ENCODE data around the gene WIPF2.
"Not testable (repeated sequence)": the region's sequence is repeated elsewhere in the genome, so short reads cannot be mapped to it uniquely, and the experiment has no call there.

The WIPF2 gene

DNA sequence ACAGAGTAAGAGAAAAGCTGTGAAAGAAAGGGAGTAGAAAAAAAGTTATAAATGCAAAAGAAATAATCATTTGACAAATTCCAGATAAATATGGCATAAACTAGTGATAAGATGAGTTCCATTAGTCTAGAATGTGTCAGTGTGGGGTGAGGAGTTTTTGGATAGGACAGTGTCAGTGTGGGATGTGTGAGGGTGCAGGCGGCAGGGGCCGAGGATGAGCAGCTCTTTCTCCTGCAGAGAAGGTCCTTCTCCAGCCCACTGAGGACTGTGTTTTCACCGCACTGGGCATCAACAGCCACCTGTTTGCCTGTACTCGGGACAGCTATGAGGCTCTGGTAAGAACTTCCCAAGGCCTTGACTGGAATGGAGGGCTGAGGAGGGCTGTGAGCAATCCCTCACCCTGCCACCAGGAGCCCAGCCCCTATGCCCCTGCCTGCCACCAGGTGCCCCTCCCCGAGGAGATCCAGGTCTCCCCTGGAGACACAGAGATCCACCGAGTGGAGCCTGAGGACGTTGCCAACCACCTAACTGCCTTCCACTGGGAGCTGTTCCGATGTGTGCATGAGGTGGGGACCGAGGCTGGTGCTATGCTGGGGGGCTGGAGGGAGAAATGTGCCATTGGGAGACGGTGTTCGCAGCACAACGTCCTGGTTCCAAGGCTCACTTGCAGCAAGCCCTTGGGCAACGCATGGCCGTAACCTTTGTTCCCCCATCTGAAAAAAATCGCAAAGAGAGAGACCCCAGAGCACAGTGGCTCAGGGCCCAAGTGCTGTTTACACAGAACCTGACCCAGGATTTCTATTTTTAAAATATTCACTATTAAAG lies 28.7 kb upstream of the WIPF2 start:
- peak; percentile 30 for DNase-seq (ENCODE audit: low read depth, low spot score)
- no peak overlapping the region for H3K4me3 ChIP-seq (ENCODE audit: low read length)

GRCh38 chr17:40191237-40192208 lies 27.6 kb upstream of the WIPF2 start:
- peak overlapping the region; percentile 56 for H3K4me3 ChIP-seq (ENCODE audit: low read length)
- DNase-seq (ENCODE audit: low read depth, low spot score): peak; percentile 43

- no peak overlapping the region for H3K4me3 ChIP-seq (ENCODE audit: low read length)
- DNase-seq (ENCODE audit: low read depth, low spot score): no peak
Observed at GRCh38 chr17:40192961-40193360, 26.1 kb upstream of the WIPF2 start.

DNA sequence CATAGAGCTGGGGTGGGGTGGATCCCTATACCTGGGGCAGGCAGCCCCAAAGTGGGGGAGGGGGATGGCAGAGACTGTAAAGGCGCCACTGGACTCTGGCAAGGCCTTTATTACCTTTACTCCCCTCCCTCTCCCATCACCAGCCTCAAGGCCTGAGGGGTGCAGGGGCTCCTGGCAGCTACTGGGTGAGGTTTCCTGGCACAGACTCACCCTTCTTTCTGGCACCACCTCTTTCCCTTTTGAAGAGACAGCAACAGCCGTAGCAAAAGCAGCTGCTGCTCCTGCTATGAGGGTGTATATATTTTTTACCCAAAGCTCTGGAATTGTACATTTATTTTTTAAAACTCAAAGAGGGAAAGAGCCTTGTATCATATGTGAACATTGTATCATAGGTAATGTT lies 24.3 kb upstream of the WIPF2 start:
- H3K4me3 ChIP-seq (ENCODE audit: low read length): no peak overlapping the region
- DNase-seq (ENCODE audit: low read depth, low spot score): no peak

- DNase-seq (ENCODE audit: low read depth, low spot score): no peak
- H3K4me3 ChIP-seq (ENCODE audit: low read length): no peak overlapping the region
Observed at GRCh38 chr17:40197550-40197949, 21.6 kb upstream of the WIPF2 start.

- DNase-seq (ENCODE audit: low read depth, low spot score); H3K4me3 ChIP-seq (ENCODE audit: low read length): not testable (repeated sequence)
Observed at GRCh38 chr17:40197965-40198456, 21.1 kb upstream of the WIPF2 start.

GRCh38 chr17:40198576-40198975 lies 20.5 kb upstream of the WIPF2 start:
- DNase-seq (ENCODE audit: low read depth, low spot score): no peak
- no peak overlapping the region for H3K4me3 ChIP-seq (ENCODE audit: low read length)

DNA sequence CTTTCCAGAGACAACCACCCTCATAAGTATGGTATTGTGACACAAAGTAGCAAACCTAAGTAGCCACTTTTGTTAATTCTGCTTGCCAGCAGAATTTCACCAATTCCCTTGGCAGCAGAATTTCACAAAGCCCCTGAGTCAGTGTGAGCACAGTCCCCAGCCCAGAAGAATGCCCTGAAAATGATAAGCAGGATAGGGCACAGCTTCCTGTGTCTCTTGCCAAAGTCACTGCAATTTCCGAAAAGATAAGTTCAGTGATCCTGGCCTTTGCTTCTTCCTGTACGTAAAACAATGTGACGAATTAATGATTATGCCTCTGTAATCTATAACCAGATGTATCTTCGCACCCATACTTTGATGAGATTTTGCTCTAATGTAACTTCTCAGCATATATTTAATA lies 16.0 kb upstream of the WIPF2 start:
- no peak for DNase-seq (ENCODE audit: low read depth, low spot score)
- no peak overlapping the region for H3K4me3 ChIP-seq (ENCODE audit: low read length)

- DNase-seq (ENCODE audit: low read depth, low spot score); H3K4me3 ChIP-seq (ENCODE audit: low read length): not testable (repeated sequence)
Observed at GRCh38 chr17:40206193-40206592, 12.9 kb upstream of the WIPF2 start.

- H3K4me3 ChIP-seq (ENCODE audit: low read length): no peak overlapping the region
- no peak for DNase-seq (ENCODE audit: low read depth, low spot score)
Observed at GRCh38 chr17:40209404-40210093, 9.6 kb upstream of the WIPF2 start.

DNA sequence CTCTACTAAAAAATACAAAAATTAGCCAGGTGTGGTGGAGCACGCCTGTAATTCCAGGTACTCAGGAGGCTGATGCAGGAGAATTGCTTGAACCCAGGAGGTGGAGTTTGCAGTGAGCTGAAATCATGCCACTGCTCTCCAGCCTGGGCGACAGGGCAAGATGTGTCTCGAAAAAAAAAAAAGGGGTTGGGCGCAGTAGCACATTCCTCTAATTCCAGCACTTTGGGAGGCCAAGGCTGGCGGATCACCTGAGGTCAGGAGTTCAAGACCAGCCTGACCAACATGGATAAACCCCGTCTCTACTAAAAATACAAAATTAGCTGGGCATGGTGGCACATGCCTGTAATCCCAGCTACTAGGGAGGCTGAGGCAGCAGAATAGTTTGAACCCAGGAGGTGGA lies 5.2 kb upstream of the WIPF2 start:
- not testable (repeated sequence) for DNase-seq (ENCODE audit: low read depth, low spot score); H3K4me3 ChIP-seq (ENCODE audit: low read length)

- H3K4me3 ChIP-seq (ENCODE audit: low read length): no peak overlapping the region
- DNase-seq (ENCODE audit: low read depth, low spot score): no peak
Observed at GRCh38 chr17:40218006-40218739, 931 bp upstream of the WIPF2 start.

DNA sequence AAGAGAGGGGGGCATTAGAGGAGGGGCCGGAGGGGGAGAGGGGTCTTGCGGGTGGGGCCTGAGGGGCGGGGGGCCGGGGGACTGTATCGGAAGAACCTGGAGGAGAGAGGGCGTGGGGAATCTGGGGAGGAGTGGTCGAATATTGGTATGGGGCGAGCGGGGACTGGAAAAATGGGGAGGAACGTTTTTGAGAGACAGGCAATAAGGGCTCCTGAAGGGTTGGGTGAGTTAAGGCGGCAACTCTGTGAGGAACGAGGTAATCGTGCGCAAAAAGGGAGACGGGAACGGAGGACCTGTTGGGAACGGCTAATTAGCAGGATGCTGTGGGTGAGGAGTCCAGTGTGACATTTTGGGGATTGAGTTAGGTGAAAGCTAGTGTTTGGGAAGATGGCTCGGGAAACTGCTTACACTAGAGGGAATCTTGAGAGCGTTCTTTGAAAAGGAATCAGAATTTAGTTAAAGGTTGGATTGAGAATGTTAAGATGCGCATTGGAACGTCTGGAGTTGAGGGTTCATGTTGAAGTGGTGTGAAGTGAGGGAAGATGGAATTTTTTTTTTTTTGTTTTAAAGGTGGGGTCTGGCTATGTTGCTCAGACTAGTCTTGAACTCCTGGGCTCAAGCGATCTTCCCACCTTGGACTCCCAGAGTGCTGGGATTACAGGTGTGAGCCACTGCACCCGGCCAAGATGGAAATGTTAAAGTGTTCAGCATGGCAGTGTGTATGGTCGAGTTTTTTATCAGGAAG lies 662 bp downstream of the WIPF2 start:
- H3K4me3 ChIP-seq (ENCODE audit: low read length): peak overlapping the region; percentile 76
- DNase-seq (ENCODE audit: low read depth, low spot score): peak; percentile 36

DNA sequence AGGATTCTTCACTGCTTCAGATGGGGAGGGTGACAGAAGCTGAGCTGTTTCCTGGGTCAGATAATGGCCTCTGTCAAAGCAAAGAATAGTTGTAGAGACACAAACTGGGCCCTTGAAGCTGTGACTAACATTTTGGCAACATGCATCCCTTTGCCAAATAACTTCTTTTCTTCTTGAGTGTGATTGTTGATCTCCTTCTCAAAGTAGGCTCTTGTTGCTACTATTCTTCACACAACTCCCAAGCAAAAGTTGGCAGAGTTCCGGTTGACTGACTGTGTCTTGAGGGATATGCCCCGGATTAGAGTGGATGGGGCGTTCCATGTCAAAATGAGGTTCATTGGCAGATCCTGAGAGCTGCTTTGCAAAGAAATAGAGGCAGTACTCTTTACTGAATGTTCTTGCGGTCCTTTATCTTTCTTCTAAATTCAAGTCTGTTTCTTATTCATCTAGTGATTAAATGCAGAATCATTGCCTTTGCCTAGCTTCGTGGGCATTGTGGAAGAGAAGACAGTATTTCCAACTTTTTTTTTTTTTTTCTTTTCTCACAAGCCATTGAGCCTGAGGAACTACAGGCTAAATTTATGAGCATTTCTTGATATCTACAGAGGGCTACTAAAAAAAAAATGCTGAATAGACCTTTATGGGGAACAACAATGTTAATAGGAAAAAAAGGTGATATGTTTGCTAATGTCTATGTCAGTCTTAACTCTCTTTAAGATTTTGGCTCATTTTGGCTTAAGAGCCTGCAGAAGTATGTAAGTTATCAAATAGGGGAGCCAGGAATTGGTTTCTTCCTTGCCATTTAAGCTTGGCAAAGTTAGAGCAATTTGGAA lies 5.8 kb downstream of the WIPF2 start:
- no peak for DNase-seq (ENCODE audit: low read depth, low spot score)

GRCh38 chr17:40229146-40229545 lies 10.0 kb downstream of the WIPF2 start:
- H3K4me3 ChIP-seq (ENCODE audit: low read length); DNase-seq (ENCODE audit: low read depth, low spot score): not testable (repeated sequence)

More for the DNA sequence above, 5.8 kb downstream of the WIPF2 start:
- H3K4me3 ChIP-seq (ENCODE audit: low read length): no peak overlapping the region

GRCh38 chr17:40230670-40231069 lies 11.6 kb downstream of the WIPF2 start:
- no peak overlapping the region for H3K4me3 ChIP-seq (ENCODE audit: low read length)
- DNase-seq (ENCODE audit: low read depth, low spot score): no peak

- not testable (repeated sequence) for DNase-seq (ENCODE audit: low read depth, low spot score)
Observed at GRCh38 chr17:40231928-40232327, 12.8 kb downstream of the WIPF2 start.

More at GRCh38 chr17:40231928-40232327, 12.8 kb downstream of the WIPF2 start:
- H3K4me3 ChIP-seq (ENCODE audit: low read length): not testable (repeated sequence)

Measured in Jurkat, Clone E6-1 (cell line).